Measurements from ENCODE around the gene RBM39.

RBM39 gene

GRCh38 chr20:35742741-35743523 lies 872 bp upstream of the RBM39 start:
- Histone ChIP-seq H3K9ac (peak overlapping the region; percentile 100), H3K4me2 (peak overlapping the region; percentile 83), H3K4me3 (IDR thresholded peaks at IDR 0.05; ENCODE audit: insufficient read depth, low read depth, low read length) (no peak overlapping the region), H4K20me1 (ENCODE audit: insufficient read depth) (peaks cover 32% of the 10 kb centered on the region), H3K27ac (peak overlapping the region; percentile 89), H3K27me3 (ENCODE audit: insufficient read depth, low read depth) (no peaks in the 10 kb centered on the region), H3K4me1 (ENCODE audit: low read depth, poor library complexity, severe bottlenecking) (peaks cover 38% of the 10 kb centered on the region), H3K79me2 (ENCODE audit: insufficient read depth, low read depth) (peaks cover 57% of the 10 kb centered on the region), H2AFZ (ENCODE audit: low read depth) (peak overlapping the region; percentile 4), H3K36me3 (ENCODE audit: insufficient read depth) (peaks cover 28% of the 10 kb centered on the region; the same call in 1 of the 2 replicates)
- TF ChIP-seq CTCF (conservative IDR thresholded peaks at IDR 0.05; ENCODE audit: low read depth, low read length) = peak; percentile 34; the same call in 1 of the 2 replicates

- H3K4me3 ChIP-seq (IDR thresholded peaks at IDR 0.05; ENCODE audit: insufficient read depth, low read depth, low read length) = no peak overlapping the region
- H3K4me2 ChIP-seq = peak overlapping the region; percentile 99
- peaks cover 91% of the 10 kb centered on the region for H3K79me2 ChIP-seq (ENCODE audit: insufficient read depth, low read depth)
- peaks cover 72% of the 10 kb centered on the region for H3K4me1 ChIP-seq (ENCODE audit: low read depth, poor library complexity, severe bottlenecking)
- peaks cover 62% of the 10 kb centered on the region for H4K20me1 ChIP-seq (ENCODE audit: insufficient read depth)
- H3K27ac ChIP-seq = peak overlapping the region; percentile 99; the same call in 1 of the 2 replicates
- H2AFZ ChIP-seq (ENCODE audit: low read depth) = no peak overlapping the region
- peak; percentile 50; the same call in 1 of the 2 replicates for TF ChIP-seq CTCF (conservative IDR thresholded peaks at IDR 0.05; ENCODE audit: low read depth, low read length)
- peaks cover 47% of the 10 kb centered on the region; the same call in 1 of the 2 replicates for H3K36me3 ChIP-seq (ENCODE audit: insufficient read depth)
- H3K27me3 ChIP-seq (ENCODE audit: insufficient read depth, low read depth) = no peaks in the 10 kb centered on the region
- H3K9ac ChIP-seq = peak overlapping the region; percentile 100; the same call in 1 of the 2 replicates
Observed at GRCh38 chr20:35739294-35740163, 2.5 kb downstream of the RBM39 start.

GRCh38 chr20:35738410-35739179 lies 3.5 kb downstream of the RBM39 start:
- Histone ChIP-seq H3K79me2 (ENCODE audit: insufficient read depth, low read depth) (peaks cover 96% of the 10 kb centered on the region), H3K9ac (no peak overlapping the region), H3K27me3 (ENCODE audit: insufficient read depth, low read depth) (no peaks in the 10 kb centered on the region), H2AFZ (ENCODE audit: low read depth) (no peak overlapping the region), H4K20me1 (ENCODE audit: insufficient read depth) (peaks cover 70% of the 10 kb centered on the region), H3K4me2 (peak overlapping the region; percentile 99), H3K4me1 (ENCODE audit: low read depth, poor library complexity, severe bottlenecking) (peaks cover 73% of the 10 kb centered on the region), H3K27ac (no peak overlapping the region), H3K36me3 (ENCODE audit: insufficient read depth) (peaks cover 56% of the 10 kb centered on the region; the same call in 1 of the 2 replicates), H3K4me3 (IDR thresholded peaks at IDR 0.05; ENCODE audit: insufficient read depth, low read depth, low read length) (no peak overlapping the region)
- no peak for TF ChIP-seq CTCF (conservative IDR thresholded peaks at IDR 0.05; ENCODE audit: low read depth, low read length)

GRCh38 chr20:35737865-35738333 lies 4.2 kb downstream of the RBM39 start:
- H2AFZ ChIP-seq (ENCODE audit: low read depth) = no peak overlapping the region
- H3K79me2 ChIP-seq (ENCODE audit: insufficient read depth, low read depth) = peaks cover 96% of the 10 kb centered on the region
- TF ChIP-seq CTCF (conservative IDR thresholded peaks at IDR 0.05; ENCODE audit: low read depth, low read length) = no peak
- peak overlapping the region; percentile 99; the same call in 1 of the 2 replicates for H3K4me2 ChIP-seq
- no peak overlapping the region for H3K4me3 ChIP-seq (IDR thresholded peaks at IDR 0.05; ENCODE audit: insufficient read depth, low read depth, low read length)
- peaks cover 61% of the 10 kb centered on the region; the same call in 1 of the 2 replicates for H3K36me3 ChIP-seq (ENCODE audit: insufficient read depth)
- H3K4me1 ChIP-seq (ENCODE audit: low read depth, poor library complexity, severe bottlenecking) = peaks cover 73% of the 10 kb centered on the region
- peaks cover 77% of the 10 kb centered on the region for H4K20me1 ChIP-seq (ENCODE audit: insufficient read depth)
- H3K9ac ChIP-seq = no peak overlapping the region
- no peaks in the 10 kb centered on the region for H3K27me3 ChIP-seq (ENCODE audit: insufficient read depth, low read depth)
- H3K27ac ChIP-seq = no peak overlapping the region

Data from KMS-11 (cell line).